B cell (primary cell): ENCODE results near the gene ETV1. TPM values are rescaled to one million over a fixed set of nuclear protein-coding genes. Genes with fewer than 3 reads are reported as not detected.

Experiments
- ATAC-seq: fragments of 200-7000 bp; cut with Tn5 transposase; one replicate; pipeline ENCODE4 v1.10.0; 2021; ENCODE audit warnings: low read depth, mild to moderate bottlenecking, moderate number of reproducible peaks, moderate library complexity
- CTCF ChIA-PET: fragments of 350-600 bp; sonication (Branson Sonifier 250); formaldehyde crosslinking; loops from one replicate; lab custom pipeline; 2021; ENCODE audit warnings: antibody characterized with exemption, inconsistent platforms; lab: Charles Lee
- POLR2A ChIA-PET: fragments of 350-600 bp; sonication (Branson Sonifier 250); formaldehyde crosslinking; loops from one replicate; lab custom pipeline; 2021; ENCODE audit warnings: antibody characterized with exemption; lab: Charles Lee
- DNase-seq: peaks from one replicate; pipeline ENCODE4 v3.0.0; 2013
- H2AFZ ChIP-seq: 2 replicates; pipeline ENCODE4 v1.6.1; 2012; ENCODE audit warnings: mild to moderate bottlenecking, low read depth, low read length; ENCODE audit not compliant: insufficient read depth, poor library complexity, severe bottlenecking
- H3K27ac ChIP-seq, 2 donors: 1 replicate in 1 of 2; 2 replicates in 1 of 2; pipeline ENCODE4 v1.5.1; 2012 to 2013; ENCODE audit warnings: low read length in 2 of 2, mild to moderate bottlenecking in 2 of 2, moderate library complexity in 1 of 2
- H3K27me3 ChIP-seq, 4 experiments: fragments of 200-600 bp in 1 of 4; sonication (generic) in 1 of 4; replicated peaks in 1 of 4; 1 replicate in 2 of 4; 2 replicates in 2 of 4; pipeline versions ENCODE4 v1.6.1 to v1.7.0; 2013 to 2016; ENCODE audit warnings: low read length in 3 of 4, mild to moderate bottlenecking in 2 of 4, mixed read lengths in 1 of 4, moderate library complexity in 1 of 4; ENCODE audit not compliant: insufficient read depth in 4 of 4, control insufficient read depth in 3 of 4; ENCODE audit errors: control extremely low read depth in 1 of 4
- H3K36me3 ChIP-seq, 2 experiments: replicated peaks in 1 of 2; 1 replicate in 1 of 2; 2 replicates in 1 of 2; pipeline versions ENCODE4 v1.6.1 to v1.7.1; 2013; ENCODE audit warnings: low read length in 1 of 2; ENCODE audit not compliant: insufficient read depth in 2 of 2, control insufficient read depth in 1 of 2; ENCODE audit errors: control extremely low read depth in 1 of 2, extremely low read depth in 1 of 2
- H3K4me1 ChIP-seq, 2 donors: fragments of 200-600 bp in 1 of 2; sonication (generic) in 1 of 2; 1 replicate in 1 of 2; 2 replicates in 1 of 2; pipeline versions ENCODE4 v1.5.1 to v1.6.1; 2013 to 2017; ENCODE audit warnings: low read length in 2 of 2; ENCODE audit not compliant: control insufficient read depth in 2 of 2, insufficient read depth in 2 of 2
- H3K4me2 ChIP-seq: replicated peaks from 2 replicates; pipeline ENCODE3; 2012; ENCODE audit warnings: mild to moderate bottlenecking, low read depth, low read length; ENCODE audit not compliant: poor library complexity, severe bottlenecking
- H3K4me3 ChIP-seq, 5 experiments: fragments of 200-600 bp in 1 of 5; sonication (generic) in 1 of 5; 1 replicate in 3 of 5; 2 replicates in 2 of 5; pipeline versions ENCODE4 v1.5.1 to v1.7.0; 2011 to 2016; ENCODE audit warnings: low read length in 4 of 5, mild to moderate bottlenecking in 4 of 5, low read depth in 2 of 5, control low read depth in 1 of 5, moderate library complexity in 1 of 5; ENCODE audit not compliant: insufficient read depth in 1 of 5; ENCODE audit errors: control extremely low read depth in 1 of 5, extremely low read depth in 1 of 5
- H3K79me2 ChIP-seq: fragments of 200-600 bp; sonication (generic); one replicate; pipeline ENCODE4 v1.6.0; 2016; ENCODE audit warnings: low read length; ENCODE audit not compliant: control insufficient read depth, insufficient read depth
- H3K9ac ChIP-seq: fragments of 200-600 bp; sonication (generic); 2 replicates; pipeline ENCODE4 v1.6.1; 2017; ENCODE audit warnings: mild to moderate bottlenecking, low read length, moderate library complexity
- H3K9me3 ChIP-seq, 3 donors: one replicate each; pipeline versions ENCODE4 v1.6.1 to v1.7.1; 2013; ENCODE audit warnings: low read length in 2 of 3; ENCODE audit not compliant: control insufficient read depth in 2 of 3, insufficient read depth in 1 of 3; ENCODE audit errors: control extremely low read depth in 1 of 3
- H4K20me1 ChIP-seq: 2 replicates; pipeline ENCODE4 v1.6.0; 2012; ENCODE audit warnings: mild to moderate bottlenecking, low read length; ENCODE audit not compliant: insufficient read depth, control insufficient read depth, poor library complexity, severe bottlenecking
- H3K27ac Mint-ChIP-seq: one replicate; pipeline ENCODE4 v1.8.0; 2021; ENCODE audit warnings: mixed read lengths
- H3K27me3 Mint-ChIP-seq: one replicate; pipeline ENCODE4 v1.8.0; 2021; ENCODE audit warnings: mixed read lengths
- H3K4me1 Mint-ChIP-seq: one replicate; pipeline ENCODE4 v1.8.0; 2021; ENCODE audit warnings: mixed read lengths
- H3K4me3 Mint-ChIP-seq: one replicate; pipeline ENCODE4 v1.8.0; 2021; ENCODE audit warnings: mixed read lengths
- H3K9me3 Mint-ChIP-seq: one replicate; pipeline ENCODE4 v1.8.0; 2022; ENCODE audit warnings: mixed read lengths; ENCODE audit not compliant: insufficient read depth
- EZH2 ChIP-seq: IDR thresholded peaks from 2 replicates; pipeline ENCODE4 v1.6.1; 2012; ENCODE audit warnings: borderline replicate concordance, low read depth, mild to moderate bottlenecking, moderate library complexity, low read length; ENCODE audit not compliant: insufficient read depth, poor library complexity, severe bottlenecking
- WGBS: methylation state at CpG from one replicate; pipeline ENCODE4 v1.1.5; 2013; ENCODE audit warnings: missing lambda C conversion rate; ENCODE audit not compliant: insufficient coverage; 5-methylcytosine and 5-hydroxymethylcytosine counted together
- intact Hi-C: fragments of 100-400 bp; cut with micrococcal nuclease; formaldehyde crosslinking; loops from one replicate; pipeline ENCODE4 v1.10.0; 2022
- polyA plus RNA-seq: library from polyadenylated mRNA; depleted of rRNA; stranded (reverse); fragments of >200 nt; gene quantifications from 2 replicates; pipeline ENCODE4 v1.2.3, GENCODE V29; 2012
- total RNA-seq, 2 donors: library from RNA; stranded (reverse); fragments of 120-200 nt in 1 of 2; gene quantifications; 1 replicate in 1 of 2; 2 replicates in 1 of 2; pipeline versions ENCODE4 v1.2.3 to v1.2.4, GENCODE V29; 2013 to 2022
- TF ChIP-seq, protein P1 (sequence below): fragments of 200-600 bp; IDR thresholded peaks from one replicate; pipeline ENCODE4 v1.8.0; 2022; ENCODE audit warnings: antibody characterized with exemption, mild to moderate bottlenecking

Gene ETV1
- total and polyA plus RNA-seq, 2 donors (not counting 1 experiment from before 2014, with no cell fraction given) = not detected

DNA sequence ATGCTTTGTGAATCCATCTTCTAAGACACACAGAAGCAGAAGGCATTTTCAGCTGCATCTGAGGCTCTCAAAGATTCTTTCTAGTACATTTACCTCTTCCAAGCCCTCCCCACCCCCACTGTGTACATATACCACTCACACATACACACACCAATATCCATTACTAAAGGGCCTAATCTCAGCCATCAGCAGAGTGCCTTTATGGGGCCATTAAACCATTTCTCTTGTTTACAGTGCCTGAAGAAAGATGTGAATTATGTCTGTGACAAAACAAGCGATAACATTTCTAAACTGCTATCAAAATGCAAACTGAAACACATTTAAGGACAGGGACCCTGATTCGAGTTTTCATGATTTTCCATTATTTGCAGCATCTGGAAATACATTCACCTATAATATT lies 40.0 kb downstream of the ETV1 start:
- WGBS = no CpG with 5 or more reads among the region's 2 CpGs
- H4K20me1 ChIP-seq = no peaks in the 10 kb centered on the region
- no peaks in the 10 kb centered on the region for H3K27me3 Mint-ChIP-seq
- H3K4me1 Mint-ChIP-seq = no peaks in the 10 kb centered on the region
- TF ChIP-seq EZH2 = no peak
- TF ChIP-seq, protein P1, sequence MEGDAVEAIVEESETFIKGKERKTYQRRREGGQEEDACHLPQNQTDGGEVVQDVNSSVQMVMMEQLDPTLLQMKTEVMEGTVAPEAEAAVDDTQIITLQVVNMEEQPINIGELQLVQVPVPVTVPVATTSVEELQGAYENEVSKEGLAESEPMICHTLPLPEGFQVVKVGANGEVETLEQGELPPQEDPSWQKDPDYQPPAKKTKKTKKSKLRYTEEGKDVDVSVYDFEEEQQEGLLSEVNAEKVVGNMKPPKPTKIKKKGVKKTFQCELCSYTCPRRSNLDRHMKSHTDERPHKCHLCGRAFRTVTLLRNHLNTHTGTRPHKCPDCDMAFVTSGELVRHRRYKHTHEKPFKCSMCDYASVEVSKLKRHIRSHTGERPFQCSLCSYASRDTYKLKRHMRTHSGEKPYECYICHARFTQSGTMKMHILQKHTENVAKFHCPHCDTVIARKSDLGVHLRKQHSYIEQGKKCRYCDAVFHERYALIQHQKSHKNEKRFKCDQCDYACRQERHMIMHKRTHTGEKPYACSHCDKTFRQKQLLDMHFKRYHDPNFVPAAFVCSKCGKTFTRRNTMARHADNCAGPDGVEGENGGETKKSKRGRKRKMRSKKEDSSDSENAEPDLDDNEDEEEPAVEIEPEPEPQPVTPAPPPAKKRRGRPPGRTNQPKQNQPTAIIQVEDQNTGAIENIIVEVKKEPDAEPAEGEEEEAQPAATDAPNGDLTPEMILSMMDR = no peak
- H3K27ac Mint-ChIP-seq = no peak overlapping the region
- H3K4me2 ChIP-seq = no peak overlapping the region
- H3K27me3 ChIP-seq = no peaks in the 10 kb centered on the region
- no peak overlapping the region for H3K4me3 ChIP-seq
- ATAC-seq (no peak), DNase-seq (no peak)
- no peaks in the 10 kb centered on the region for H3K79me2 ChIP-seq
- H3K9me3 Mint-ChIP-seq = no peaks in the 10 kb centered on the region
- intact Hi-C loops = no loop called here
- H3K9me3 ChIP-seq = no peaks in the 10 kb centered on the region
- no peak overlapping the region for H3K4me3 Mint-ChIP-seq
- H3K36me3 ChIP-seq = no peaks in the 10 kb centered on the region
- no peak overlapping the region for H2AFZ ChIP-seq
- CTCF ChIA-PET = no interaction called here
- H3K9ac ChIP-seq = no peak overlapping the region
- POLR2A ChIA-PET = no interaction called here
- H3K4me1 ChIP-seq = no peaks in the 10 kb centered on the region
- no peak overlapping the region for H3K27ac ChIP-seq

DNA sequence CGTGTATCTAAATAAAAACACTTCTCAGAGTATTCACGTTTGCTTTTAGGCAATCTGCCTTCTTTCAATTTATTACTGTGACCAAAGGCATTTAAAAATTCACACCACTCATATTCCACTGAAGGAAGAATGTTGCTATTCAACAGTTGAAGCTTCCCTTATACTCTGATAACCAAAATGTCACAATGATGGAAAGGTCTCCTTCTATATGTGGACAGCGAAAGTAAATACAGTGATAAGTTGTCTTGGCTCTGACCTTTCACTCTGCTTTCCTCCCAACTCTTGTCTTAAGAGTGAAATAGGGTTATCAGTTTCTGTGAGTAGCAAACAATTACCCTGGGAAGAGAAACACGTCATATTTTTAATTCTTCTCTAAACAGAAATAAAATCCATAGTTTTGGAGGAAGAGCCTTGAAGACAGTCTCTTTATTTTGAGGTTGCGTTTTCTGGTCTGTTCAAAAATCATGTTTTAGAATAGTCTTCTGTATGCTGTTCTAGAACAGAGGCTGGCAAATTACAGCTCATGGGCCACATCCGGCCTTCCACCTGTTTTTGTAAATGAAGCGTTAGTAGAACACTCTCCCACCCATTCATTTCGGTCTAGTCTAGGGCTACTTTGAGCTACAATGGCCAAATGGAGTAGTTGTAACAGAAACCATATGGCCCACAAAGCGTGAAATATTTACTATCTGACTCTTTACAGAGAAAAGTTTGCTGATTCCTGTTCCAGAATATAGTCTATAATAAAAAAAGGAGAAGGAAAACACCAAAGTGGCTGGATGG lies 41.3 kb downstream of the ETV1 start:
- no peak for TF ChIP-seq EZH2
- TF ChIP-seq, protein P1 = no peak
- Histone ChIP-seq H3K4me3 (no peak overlapping the region), H2AFZ (no peak overlapping the region), H3K27ac (no peak overlapping the region), H3K4me2 (no peak overlapping the region), H3K9ac (no peak overlapping the region), H3K27me3 (no peaks in the 10 kb centered on the region), H3K36me3 (no peaks in the 10 kb centered on the region), H3K4me1 (no peaks in the 10 kb centered on the region), H4K20me1 (no peaks in the 10 kb centered on the region), H3K79me2 (no peaks in the 10 kb centered on the region), H3K9me3 (no peaks in the 10 kb centered on the region)
- CTCF ChIA-PET = no interaction called here
- ATAC-seq (no peak), DNase-seq (no peak)
- Mint-ChIP-seq H3K9me3 (peaks cover 2% of the 10 kb centered on the region), H3K4me3 (no peak overlapping the region), H3K27ac (no peak overlapping the region), H3K4me1 (no peaks in the 10 kb centered on the region), H3K27me3 (no peaks in the 10 kb centered on the region)
- intact Hi-C loops = no loop called here
- 100% methylated on average over 2 of the region's 9 CpGs for WGBS
- POLR2A ChIA-PET = no interaction called here
